ENCODE results near the gene IL17RB. TPM values are rescaled to one million over a fixed set of nuclear protein-coding genes. Genes with fewer than 3 reads are reported as not detected.

Gene IL17RB
- total and polyA plus RNA-seq, 4 donors: 0.88 to 7.4 (median 4.4) TPM

GRCh38 chr3:53902067-53902466 lies 55.7 kb downstream of the IL17RB start:
- H3K4me1 ChIP-seq (ENCODE audit: control insufficient read depth in 5 of 5, insufficient read depth in 5 of 5, low read length in 5 of 5): peaks cover 0 to 5% (median 0%) of the 10 kb centered on the region in 5 donors
- ATAC-seq (ENCODE audit: insufficient read depth, low FRiP score) (no peak), DNase-seq (no peak)
- no peak overlapping the region for H3K4me3 ChIP-seq
- no peak for TF ChIP-seq CTCF (IDR thresholded peaks at IDR 0.05; ENCODE audit: control extremely low read depth, extremely low read depth)
- WGBS, 2 donors: 28 to 71% methylated on average over 1 of the region's 1 CpG
- no peaks in the 10 kb centered on the region for H3K36me3 ChIP-seq (ENCODE audit: control insufficient read depth in 4 of 4, insufficient read depth in 4 of 4, low read length in 4 of 4)
- H3K27me3 ChIP-seq (ENCODE audit: control insufficient read depth in 3 of 3, insufficient read depth in 3 of 3, low read length in 2 of 3): peaks cover 0 to 7% (median 6%) of the 10 kb centered on the region in 3 donors
- H3K9me3 ChIP-seq (ENCODE audit: control insufficient read depth in 4 of 4, insufficient read depth in 3 of 4, low read length in 3 of 4): peaks cover 0 to 2% (median 0%) of the 10 kb centered on the region in 4 donors
- H3K27ac ChIP-seq (ENCODE audit: low read depth in 1 of 2, low read length in 1 of 2): no peak overlapping the region
- no peak overlapping the region for H3K9ac ChIP-seq (ENCODE audit: insufficient read depth in 1 of 2, low read length in 2 of 2)

DNA sequence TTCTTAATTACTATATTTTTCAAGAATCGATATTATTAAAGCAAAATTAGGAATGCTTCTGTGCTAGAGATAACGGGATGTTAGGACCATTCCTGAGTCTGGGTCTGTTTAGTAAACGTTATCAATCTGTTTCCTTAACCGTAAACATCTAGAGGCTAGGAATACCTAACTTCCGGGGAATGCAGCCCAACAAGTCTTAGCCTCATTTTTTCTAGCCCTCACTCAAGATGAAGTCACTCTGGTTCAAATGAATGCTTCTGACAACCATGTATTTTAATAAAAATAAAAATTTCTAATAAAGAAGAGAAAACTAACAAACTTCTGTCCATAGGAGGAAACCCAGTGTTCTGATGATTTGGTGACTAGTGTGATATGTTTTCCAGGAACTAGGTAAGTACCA lies 56.3 kb downstream of the IL17RB start:
- 51 to 67% methylated on average over 5 of the region's 5 CpGs for WGBS, 2 donors
- Histone ChIP-seq H3K27me3 (ENCODE audit: control insufficient read depth in 3 of 3, insufficient read depth in 3 of 3, low read length in 2 of 3) (peaks cover 0 to under 1% (median 0%) of the 10 kb centered on the region in 3 donors), H3K9ac (ENCODE audit: insufficient read depth in 1 of 2, low read length in 2 of 2) (no peak overlapping the region), H3K9me3 (ENCODE audit: control insufficient read depth in 4 of 4, insufficient read depth in 3 of 4, low read length in 3 of 4) (no peaks in the 10 kb centered on the region), H3K36me3 (ENCODE audit: control insufficient read depth in 4 of 4, insufficient read depth in 4 of 4, low read length in 4 of 4) (no peaks in the 10 kb centered on the region), H3K4me1 (ENCODE audit: control insufficient read depth in 5 of 5, insufficient read depth in 5 of 5, low read length in 5 of 5) (peaks cover 0 to 5% (median 0%) of the 10 kb centered on the region in 5 donors), H3K4me3 (no peak overlapping the region), H3K27ac (ENCODE audit: low read depth in 1 of 2, low read length in 1 of 2) (no peak overlapping the region)
- no peak for TF ChIP-seq CTCF (IDR thresholded peaks at IDR 0.05; ENCODE audit: control extremely low read depth, extremely low read depth)
- DNase-seq (no peak), ATAC-seq (ENCODE audit: insufficient read depth, low FRiP score) (no peak)

DNA sequence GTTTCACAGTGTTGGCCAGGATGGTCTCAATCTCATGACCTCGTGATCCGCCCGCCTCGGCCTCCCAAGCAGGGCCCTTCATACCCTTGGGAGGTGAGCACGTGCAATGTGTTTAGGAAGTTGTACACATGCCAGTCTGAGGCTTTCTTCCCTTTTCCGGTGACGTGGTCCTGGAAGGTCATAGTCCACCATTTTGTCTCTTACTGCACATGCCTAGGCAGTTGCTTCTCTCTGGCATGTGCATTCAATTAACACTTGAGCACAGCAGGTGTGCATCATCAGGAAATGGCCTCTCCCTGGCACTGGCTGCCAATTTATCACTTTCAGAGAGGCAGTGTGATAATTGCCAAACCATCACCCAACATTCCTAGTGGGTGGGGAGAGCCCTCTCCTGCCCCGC lies 67.0 kb downstream of the IL17RB start:
- no peaks in the 10 kb centered on the region for H3K9me3 ChIP-seq (ENCODE audit: control insufficient read depth in 4 of 4, insufficient read depth in 3 of 4, low read length in 3 of 4)
- no peaks in the 10 kb centered on the region for H3K36me3 ChIP-seq (ENCODE audit: control insufficient read depth in 4 of 4, insufficient read depth in 4 of 4, low read length in 4 of 4)
- no peak overlapping the region for H3K27ac ChIP-seq (ENCODE audit: low read depth in 1 of 2, low read length in 1 of 2)
- peaks cover 0 to 2% (median 0%) of the 10 kb centered on the region in 3 donors for H3K27me3 ChIP-seq (ENCODE audit: control insufficient read depth in 3 of 3, insufficient read depth in 3 of 3, low read length in 2 of 3)
- H3K4me1 ChIP-seq (ENCODE audit: control insufficient read depth in 5 of 5, insufficient read depth in 5 of 5, low read length in 5 of 5): no peaks in the 10 kb centered on the region
- 91 to 94% methylated on average over 8 of the region's 8 CpGs for WGBS, 2 donors
- no peak for TF ChIP-seq CTCF (IDR thresholded peaks at IDR 0.05; ENCODE audit: control extremely low read depth, extremely low read depth)
- ATAC-seq (ENCODE audit: insufficient read depth, low FRiP score): no peak
- no peak overlapping the region for H3K4me3 ChIP-seq
- H3K9ac ChIP-seq (ENCODE audit: insufficient read depth in 1 of 2, low read length in 2 of 2): no peak overlapping the region
- DNase-seq: no peak

Small RNA genes lying within 50 kb of the gene (small RNA-seq; reads per million reads assigned to genes)
- gene AC012467.1 (ENCODE audit: low replicate concordance): not detected

Other genes with a start within 250 kb of the IL17RB start
- gene CHDH, start 149 bp upstream of the IL17RB start, total RNA-seq: 10 to 100 TPM in 1 of 2 donors, 1 to 10 TPM in 1; 1.5 to 10.9 TPM
- gene CHDH, start 149 bp upstream of the IL17RB start, polyA plus RNA-seq: 1 to 10 TPM; 2.8 TPM
- 10 to 100 TPM; 25.6 to 28.8 TPM for gene ACTR8, start 35.6 kb downstream of the IL17RB start, total RNA-seq
- gene ACTR8, start 35.6 kb downstream of the IL17RB start, polyA plus RNA-seq: 10 to 100 TPM; 12.4 to 16.3 TPM
- gene SELENOK, start 45.3 kb downstream of the IL17RB start, total RNA-seq: 10 to 100 TPM; 33.3 to 47.5 TPM
- gene SELENOK, start 45.3 kb downstream of the IL17RB start, polyA plus RNA-seq: 100 to 1,000 TPM in 1 of 2 donors, 10 to 100 TPM in 1; 79.0 to 150 TPM